ENCODE measurements around the gene SLC38A10.

DNA sequence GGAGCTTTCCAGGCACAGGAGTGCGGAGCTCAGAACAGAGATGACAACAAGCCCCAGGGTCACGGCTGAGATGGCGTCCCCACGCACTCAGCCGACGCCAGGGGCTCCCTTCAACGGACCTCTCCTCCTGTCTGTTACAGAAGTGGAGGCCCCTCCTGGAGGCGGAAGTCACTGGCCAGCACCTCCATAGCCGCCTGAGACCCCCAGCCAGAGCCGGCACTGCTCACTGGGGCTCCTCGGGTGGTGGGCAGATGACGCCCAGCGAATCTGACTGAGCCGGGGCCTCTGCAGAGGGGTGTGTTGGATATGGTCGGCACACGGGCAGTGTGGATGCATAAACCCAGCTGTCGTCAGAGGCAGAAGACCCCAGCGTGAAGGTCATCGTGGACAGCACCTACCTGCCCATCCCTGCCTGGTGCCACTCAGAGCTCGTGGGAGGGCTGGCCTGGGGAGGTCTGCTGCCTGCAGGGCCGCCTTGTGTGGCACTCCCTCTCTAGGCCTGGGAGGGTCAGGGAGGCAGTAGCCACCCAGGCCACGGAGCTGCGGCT is 36.0 kb downstream of the SLC38A10 start:
- TF ChIP-seq ZNF484 (CRISPR knock-in tag; IDR thresholded peaks at IDR 0.05; ENCODE audit: borderline replicate concordance, low read depth) (no peak), JUNB (CRISPR knock-in tag; IDR thresholded peaks at IDR 0.05; ENCODE audit: borderline replicate concordance) (no peak), SP1 (IDR thresholded peaks at IDR 0.05) (no peak), SP1 (CRISPR knock-in tag; IDR thresholded peaks at IDR 0.05) (no peak), SNAI1 (CRISPR knock-in tag; IDR thresholded peaks at IDR 0.05; ENCODE audit: borderline replicate concordance) (no peak), TOE1 (CRISPR knock-in tag; IDR thresholded peaks at IDR 0.05) (no peak), GLI4 (CRISPR knock-in tag; IDR thresholded peaks at IDR 0.05; ENCODE audit: borderline replicate concordance) (no peak), POLR2A (IDR thresholded peaks at IDR 0.05; ENCODE audit: insufficient read depth in 1 of 2, low read depth in 2 of 2, low read length in 2 of 2) (no peak), NR1H2 (CRISPR knock-in tag; IDR thresholded peaks at IDR 0.05; ENCODE audit: borderline replicate concordance, low read depth) (no peak), SMC3 (IDR thresholded peaks at IDR 0.05; ENCODE audit: low read length) (no peak), PHF8 (CRISPR knock-in tag; IDR thresholded peaks at IDR 0.05) (no peak)
- TF ChIP-seq, protein P1, sequence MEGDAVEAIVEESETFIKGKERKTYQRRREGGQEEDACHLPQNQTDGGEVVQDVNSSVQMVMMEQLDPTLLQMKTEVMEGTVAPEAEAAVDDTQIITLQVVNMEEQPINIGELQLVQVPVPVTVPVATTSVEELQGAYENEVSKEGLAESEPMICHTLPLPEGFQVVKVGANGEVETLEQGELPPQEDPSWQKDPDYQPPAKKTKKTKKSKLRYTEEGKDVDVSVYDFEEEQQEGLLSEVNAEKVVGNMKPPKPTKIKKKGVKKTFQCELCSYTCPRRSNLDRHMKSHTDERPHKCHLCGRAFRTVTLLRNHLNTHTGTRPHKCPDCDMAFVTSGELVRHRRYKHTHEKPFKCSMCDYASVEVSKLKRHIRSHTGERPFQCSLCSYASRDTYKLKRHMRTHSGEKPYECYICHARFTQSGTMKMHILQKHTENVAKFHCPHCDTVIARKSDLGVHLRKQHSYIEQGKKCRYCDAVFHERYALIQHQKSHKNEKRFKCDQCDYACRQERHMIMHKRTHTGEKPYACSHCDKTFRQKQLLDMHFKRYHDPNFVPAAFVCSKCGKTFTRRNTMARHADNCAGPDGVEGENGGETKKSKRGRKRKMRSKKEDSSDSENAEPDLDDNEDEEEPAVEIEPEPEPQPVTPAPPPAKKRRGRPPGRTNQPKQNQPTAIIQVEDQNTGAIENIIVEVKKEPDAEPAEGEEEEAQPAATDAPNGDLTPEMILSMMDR (CRISPR knock-in tag; IDR thresholded peaks at IDR 0.05): no peak
- TF ChIP-seq, protein P2, sequence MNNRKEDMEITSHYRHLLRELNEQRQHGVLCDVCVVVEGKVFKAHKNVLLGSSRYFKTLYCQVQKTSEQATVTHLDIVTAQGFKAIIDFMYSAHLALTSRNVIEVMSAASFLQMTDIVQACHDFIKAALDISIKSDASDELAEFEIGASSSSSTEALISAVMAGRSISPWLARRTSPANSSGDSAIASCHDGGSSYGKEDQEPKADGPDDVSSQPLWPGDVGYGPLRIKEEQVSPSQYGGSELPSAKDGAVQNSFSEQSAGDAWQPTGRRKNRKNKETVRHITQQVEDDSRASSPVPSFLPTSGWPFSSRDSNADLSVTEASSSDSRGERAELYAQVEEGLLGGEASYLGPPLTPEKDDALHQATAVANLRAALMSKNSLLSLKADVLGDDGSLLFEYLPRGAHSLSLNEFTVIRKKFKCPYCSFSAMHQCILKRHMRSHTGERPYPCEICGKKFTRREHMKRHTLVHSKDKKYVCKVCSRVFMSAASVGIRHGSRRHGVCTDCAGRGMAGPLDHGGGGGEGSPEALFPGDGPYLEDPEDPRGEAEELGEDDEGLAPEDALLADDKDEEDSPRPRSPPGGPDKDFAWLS (CRISPR knock-in tag; IDR thresholded peaks at IDR 0.05; ENCODE audit: borderline replicate concordance): no peak
- TF ChIP-seq, protein P3, sequence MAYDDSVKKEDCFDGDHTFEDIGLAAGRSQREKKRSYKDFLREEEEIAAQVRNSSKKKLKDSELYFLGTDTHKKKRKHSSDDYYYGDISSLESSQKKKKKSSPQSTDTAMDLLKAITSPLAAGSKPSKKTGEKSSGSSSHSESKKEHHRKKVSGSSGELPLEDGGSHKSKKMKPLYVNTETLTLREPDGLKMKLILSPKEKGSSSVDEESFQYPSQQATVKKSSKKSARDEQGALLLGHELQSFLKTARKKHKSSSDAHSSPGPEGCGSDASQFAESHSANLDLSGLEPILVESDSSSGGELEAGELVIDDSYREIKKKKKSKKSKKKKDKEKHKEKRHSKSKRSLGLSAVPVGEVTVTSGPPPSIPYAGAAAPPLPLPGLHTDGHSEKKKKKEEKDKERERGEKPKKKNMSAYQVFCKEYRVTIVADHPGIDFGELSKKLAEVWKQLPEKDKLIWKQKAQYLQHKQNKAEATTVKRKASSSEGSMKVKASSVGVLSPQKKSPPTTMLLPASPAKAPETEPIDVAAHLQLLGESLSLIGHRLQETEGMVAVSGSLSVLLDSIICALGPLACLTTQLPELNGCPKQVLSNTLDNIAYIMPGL (CRISPR knock-in tag; IDR thresholded peaks at IDR 0.05; ENCODE audit: borderline replicate concordance in 1 of 2, low read depth in 1 of 2): no peak

Data from HepG2 (cell line).